Lung (tissue), 12 donors: ENCODE data around the gene MORF4L2. TPM values are rescaled to one million over a fixed set of nuclear protein-coding genes. Genes with fewer than 3 reads are reported as not detected.

Source experiments
- ATAC-seq: fragments of 200-7000 bp; cut with Tn5 transposase; one replicate; pipeline ENCODE4 v1.9.1; 2020; ENCODE audit warnings: moderate number of reproducible peaks; ENCODE audit not compliant: insufficient read depth, low FRiP score
- DNase-seq, 3 donors: peaks; one replicate each; pipeline ENCODE4 v3.0.0-alpha.2; 2013 to 2017
- H3K27ac ChIP-seq, 2 donors: one replicate each; pipeline ENCODE4 v1.5.1; 2013; ENCODE audit warnings: mild to moderate bottlenecking in 2 of 2, moderate library complexity in 2 of 2, control low read depth in 1 of 2, inconsistent platforms in 1 of 2, low read depth in 1 of 2, low read length in 1 of 2
- H3K27me3 ChIP-seq, 3 donors: one replicate each; pipeline ENCODE4 v1.5.1; 2013; ENCODE audit warnings: low read length in 2 of 3; ENCODE audit not compliant: control insufficient read depth in 3 of 3, insufficient read depth in 3 of 3
- H3K36me3 ChIP-seq, 4 donors: one replicate each; pipeline ENCODE4 v1.5.1; 2013; ENCODE audit warnings: low read length in 4 of 4, mild to moderate bottlenecking in 1 of 4, moderate library complexity in 1 of 4; ENCODE audit not compliant: control insufficient read depth in 4 of 4, insufficient read depth in 4 of 4
- H3K4me1 ChIP-seq, 5 donors: one replicate each; pipeline ENCODE4 v1.5.1; 2013; ENCODE audit warnings: low read length in 5 of 5, mild to moderate bottlenecking in 2 of 5, moderate library complexity in 1 of 5; ENCODE audit not compliant: control insufficient read depth in 5 of 5, insufficient read depth in 5 of 5
- H3K4me3 ChIP-seq: one replicate; pipeline ENCODE4 v1.5.1; 2013; ENCODE audit warnings: mild to moderate bottlenecking, control low read depth, moderate library complexity
- H3K9ac ChIP-seq, 2 donors: one replicate each; pipeline ENCODE4 v1.5.1; 2013; ENCODE audit warnings: low read length in 2 of 2, control low read depth in 1 of 2; ENCODE audit not compliant: insufficient read depth in 1 of 2
- H3K9me3 ChIP-seq, 4 donors: one replicate each; pipeline ENCODE4 v1.5.1; 2013; ENCODE audit warnings: low read length in 3 of 4, mild to moderate bottlenecking in 1 of 4, moderate library complexity in 1 of 4; ENCODE audit not compliant: control insufficient read depth in 4 of 4, insufficient read depth in 3 of 4
- CTCF ChIP-seq: IDR thresholded peaks from 2 replicates; pipeline ENCODE4 v1.5.1; 2012; ENCODE audit warnings: mild to moderate bottlenecking; ENCODE audit errors: control extremely low read depth, extremely low read depth
- WGBS, 2 donors: extraction: QIAGEN DNeasy Blood & Tissue Kit; methylation state at CpG; one replicate each; pipeline ENCODE4 v1.1.7; 2013; 5-methylcytosine and 5-hydroxymethylcytosine counted together
- polyA plus RNA-seq, 2 donors: library from polyadenylated mRNA; stranded (reverse); fragments of 200-250 nt; gene quantifications; one replicate each; pipeline ENCODE4 v1.2.1, GENCODE V29; 2013
- total RNA-seq, 2 donors: library from RNA; depleted of rRNA in 1 of 2; stranded (reverse); fragments of >200 nt in 1 of 2; gene quantifications; one replicate each; pipeline ENCODE4 v1.2.1, GENCODE V29; 2014 to 2021
- donor health status: control.
- donor health status: control.
- donor health status: Bipolar disorder and iron deficiency.
- donor health status: healthy.
- donor health status: DM: yes; HTN: yes; CAD: no.

Gene MORF4L2
- total and polyA plus RNA-seq, 4 donors: 180 to 321 (median 250) TPM

GRCh38 chrX:103651151-103651773 is 35.2 kb downstream of the MORF4L2 start:
- 86 to 88% methylated on average over 2 of the region's 2 CpGs for WGBS, 2 donors

GRCh38 chrX:103647630-103648029 is 38.9 kb downstream of the MORF4L2 start:
- ATAC-seq (no peak), DNase-seq (no peak)
- Histone ChIP-seq H3K27me3 (peaks cover 0 to 16% (median 2%) of the 10 kb centered on the region in 3 donors), H3K4me3 (no peak overlapping the region), H3K27ac (no peak overlapping the region), H3K9me3 (peaks cover 0 to 4% (median 0%) of the 10 kb centered on the region in 4 donors), H3K36me3 (no peaks in the 10 kb centered on the region), H3K9ac (no peak overlapping the region), H3K4me1 (peaks cover 0 to 3% (median 0%) of the 10 kb centered on the region in 5 donors)
- 56 to 94% methylated on average over 1 of the region's 1 CpG for WGBS, 2 donors
- no peak for TF ChIP-seq CTCF

More at GRCh38 chrX:103651151-103651773, 35.2 kb downstream of the MORF4L2 start:
- no peak overlapping the region for H3K4me3 ChIP-seq
- ATAC-seq (no peak), DNase-seq (peak; percentile 24 to 68 (median 61))
- H3K9me3 ChIP-seq: no peaks in the 10 kb centered on the region
- peaks cover 0 to 3% (median 0%) of the 10 kb centered on the region in 5 donors for H3K4me1 ChIP-seq
- H3K36me3 ChIP-seq: no peaks in the 10 kb centered on the region
- no peak overlapping the region for H3K27ac ChIP-seq
- TF ChIP-seq CTCF: no peak
- H3K9ac ChIP-seq: no peak overlapping the region
- H3K27me3 ChIP-seq: peaks cover 0 to 6% (median 0%) of the 10 kb centered on the region in 3 donors

GRCh38 chrX:103644125-103644524 is 42.4 kb downstream of the MORF4L2 start:
- Histone ChIP-seq H3K4me3 (no peak overlapping the region), H3K9ac (no peak overlapping the region), H3K9me3 (peaks cover 0 to 6% (median 0%) of the 10 kb centered on the region in 4 donors), H3K4me1 (no peaks in the 10 kb centered on the region), H3K27me3 (peaks cover 0 to 24% (median 4%) of the 10 kb centered on the region in 3 donors), H3K27ac (no peak overlapping the region), H3K36me3 (no peaks in the 10 kb centered on the region)
- whole genome bisulfite sequencing, 2 donors: 71 to 94% methylated on average over 1 of the region's 1 CpG
- DNase-seq: no peak
- ATAC-seq: no peak
- no peak for TF ChIP-seq CTCF
